Non-pigmented ciliary epithelial cell (primary cell): ENCODE results near the gene ICAM4.
"Not testable (repeated sequence)": the region's sequence is repeated elsewhere in the genome, so short reads cannot be mapped to it uniquely, and the experiment has no call there.

Experiments
- DNase-seq: peaks from one replicate; pipeline ENCODE4 v3.0.0-alpha.2; 2010; ENCODE audit warnings: low read depth

Gene ICAM4

DNA sequence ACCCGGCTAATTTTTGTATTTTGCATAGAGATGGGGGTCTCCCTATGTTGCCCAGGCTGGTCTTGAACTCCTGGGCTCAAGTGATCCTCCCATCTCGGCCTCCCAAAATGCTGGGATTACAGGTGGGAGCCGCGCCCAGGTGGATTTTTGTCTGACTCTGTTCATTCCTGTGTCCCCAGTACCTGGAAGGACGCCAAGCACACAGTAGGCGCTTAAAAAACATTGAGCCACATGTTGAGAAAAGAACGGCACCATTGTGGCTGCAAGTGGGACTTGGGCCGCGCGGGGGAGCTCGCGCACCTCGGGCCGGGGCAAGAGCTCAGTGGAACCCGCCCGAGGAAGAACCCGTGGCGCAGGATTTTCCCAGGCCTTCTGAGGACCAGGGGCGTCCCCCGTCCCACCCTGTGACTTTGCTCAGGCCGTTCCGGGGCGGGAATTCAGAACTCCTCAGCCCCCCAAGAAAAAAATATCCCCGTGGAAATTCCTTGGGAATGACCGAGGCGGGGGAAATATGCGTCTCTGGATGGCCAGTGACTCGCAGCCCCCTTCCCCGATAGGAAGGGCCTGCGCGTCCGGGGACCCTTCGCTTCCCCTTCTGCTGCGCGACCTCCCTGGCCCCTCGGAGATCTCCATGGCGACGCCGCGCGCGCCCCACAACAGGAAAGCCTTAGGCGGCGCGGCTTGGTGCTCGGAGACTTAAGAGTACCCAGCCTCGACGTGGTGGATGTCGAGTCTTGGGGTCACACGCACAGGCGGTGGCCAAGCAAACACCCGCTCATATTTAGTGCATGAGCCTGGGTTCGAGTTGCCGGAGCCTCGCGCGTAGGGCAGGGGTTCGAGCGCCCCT is 17.2 kb upstream of the ICAM4 start:
- DNase-seq = no peak

DNA sequence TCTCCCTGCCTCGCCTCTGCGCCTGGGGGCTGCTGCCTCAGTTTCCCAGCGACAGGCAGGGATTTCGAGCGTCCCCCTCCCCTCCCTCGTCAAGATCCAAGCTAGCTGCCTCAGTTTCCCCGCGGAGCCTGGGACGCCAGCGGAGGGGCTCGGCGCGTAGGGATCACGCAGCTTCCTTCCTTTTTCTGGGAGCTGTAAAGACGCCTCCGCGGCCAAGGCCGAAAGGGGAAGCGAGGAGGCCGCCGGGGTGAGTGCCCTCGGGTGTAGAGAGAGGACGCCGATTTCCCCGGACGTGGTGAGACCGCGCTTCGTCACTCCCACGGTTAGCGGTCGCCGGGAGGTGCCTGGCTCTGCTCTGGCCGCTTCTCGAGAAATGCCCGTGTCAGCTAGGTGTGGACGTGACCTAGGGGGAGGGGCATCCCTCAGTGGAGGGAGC is 16.6 kb upstream of the ICAM4 start:
- no peak for DNase-seq

DNA sequence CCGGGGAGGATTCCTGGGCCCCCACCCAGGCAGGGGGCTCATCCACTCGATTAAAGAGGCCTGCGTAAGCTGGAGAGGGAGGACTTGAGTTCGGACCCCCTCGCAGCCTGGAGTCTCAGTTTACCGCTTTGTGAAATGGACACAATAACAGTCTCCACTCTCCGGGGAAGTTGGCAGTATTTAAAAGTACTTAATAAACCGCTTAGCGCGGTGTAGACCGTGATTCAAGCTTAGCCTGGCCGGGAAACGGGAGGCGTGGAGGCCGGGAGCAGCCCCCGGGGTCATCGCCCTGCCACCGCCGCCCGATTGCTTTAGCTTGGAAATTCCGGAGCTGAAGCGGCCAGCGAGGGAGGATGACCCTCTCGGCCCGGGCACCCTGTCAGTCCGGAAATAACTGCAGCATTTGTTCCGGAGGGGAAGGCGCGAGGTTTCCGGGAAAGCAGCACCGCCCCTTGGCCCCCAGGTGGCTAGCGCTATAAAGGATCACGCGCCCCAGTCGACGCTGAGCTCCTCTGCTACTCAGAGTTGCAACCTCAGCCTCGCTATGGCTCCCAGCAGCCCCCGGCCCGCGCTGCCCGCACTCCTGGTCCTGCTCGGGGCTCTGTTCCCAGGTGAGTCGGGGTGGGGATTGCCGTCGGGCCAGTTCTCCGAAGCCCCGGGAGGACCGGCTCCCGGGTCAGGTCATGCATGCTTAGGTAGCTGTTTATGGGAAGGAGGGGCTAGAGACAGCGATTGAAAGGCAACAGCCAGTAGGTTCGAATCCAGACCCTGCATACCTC is 15.9 kb upstream of the ICAM4 start, which contains the start of gene ICAM1:
ICAM1 (plus strand) TSS at position 505 of the 779 bp plus-strand sequence; CDS start at position 545, 40 bp downstream.
- DNase-seq = no peak

DNA sequence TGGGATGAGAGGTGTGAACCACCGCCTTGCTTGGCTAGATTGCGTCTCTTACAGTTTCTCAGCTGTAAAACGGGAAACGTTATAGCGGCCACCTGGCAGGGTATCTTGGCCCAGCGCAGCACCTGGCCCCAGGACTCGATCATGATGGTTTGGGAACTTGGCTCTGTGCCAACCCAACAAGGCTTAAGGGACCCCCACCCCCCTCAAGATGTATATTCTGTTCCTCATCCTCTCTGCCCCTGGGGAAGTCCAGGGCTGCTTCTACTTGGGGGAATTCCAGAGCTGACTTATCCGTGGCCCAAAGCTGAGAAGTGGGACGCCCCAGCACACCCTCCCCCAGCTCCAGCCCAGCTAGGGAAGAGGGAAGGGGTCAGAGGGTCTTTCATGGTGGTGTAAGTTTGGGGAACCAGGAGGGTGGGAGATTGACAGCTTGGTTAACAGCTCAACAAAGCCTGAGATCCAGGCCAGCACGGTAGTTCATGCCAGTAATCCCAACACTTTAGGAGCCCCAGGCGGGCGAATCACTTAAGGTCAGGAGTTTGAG is 15.1 kb upstream of the ICAM4 start:
- DNase-seq = no peak

DNA sequence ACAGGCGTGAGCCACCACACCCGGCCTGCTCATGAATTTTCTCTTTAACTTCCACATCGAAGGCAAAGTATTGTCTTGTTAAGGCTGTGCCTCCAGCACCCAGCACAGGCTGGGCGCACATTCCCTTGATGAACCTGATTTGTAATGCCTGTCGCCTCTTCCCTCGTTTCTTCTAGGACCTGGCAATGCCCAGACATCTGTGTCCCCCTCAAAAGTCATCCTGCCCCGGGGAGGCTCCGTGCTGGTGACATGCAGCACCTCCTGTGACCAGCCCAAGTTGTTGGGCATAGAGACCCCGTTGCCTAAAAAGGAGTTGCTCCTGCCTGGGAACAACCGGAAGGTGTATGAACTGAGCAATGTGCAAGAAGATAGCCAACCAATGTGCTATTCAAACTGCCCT is 12.2 kb upstream of the ICAM4 start:
- DNase-seq = no peak

DNA sequence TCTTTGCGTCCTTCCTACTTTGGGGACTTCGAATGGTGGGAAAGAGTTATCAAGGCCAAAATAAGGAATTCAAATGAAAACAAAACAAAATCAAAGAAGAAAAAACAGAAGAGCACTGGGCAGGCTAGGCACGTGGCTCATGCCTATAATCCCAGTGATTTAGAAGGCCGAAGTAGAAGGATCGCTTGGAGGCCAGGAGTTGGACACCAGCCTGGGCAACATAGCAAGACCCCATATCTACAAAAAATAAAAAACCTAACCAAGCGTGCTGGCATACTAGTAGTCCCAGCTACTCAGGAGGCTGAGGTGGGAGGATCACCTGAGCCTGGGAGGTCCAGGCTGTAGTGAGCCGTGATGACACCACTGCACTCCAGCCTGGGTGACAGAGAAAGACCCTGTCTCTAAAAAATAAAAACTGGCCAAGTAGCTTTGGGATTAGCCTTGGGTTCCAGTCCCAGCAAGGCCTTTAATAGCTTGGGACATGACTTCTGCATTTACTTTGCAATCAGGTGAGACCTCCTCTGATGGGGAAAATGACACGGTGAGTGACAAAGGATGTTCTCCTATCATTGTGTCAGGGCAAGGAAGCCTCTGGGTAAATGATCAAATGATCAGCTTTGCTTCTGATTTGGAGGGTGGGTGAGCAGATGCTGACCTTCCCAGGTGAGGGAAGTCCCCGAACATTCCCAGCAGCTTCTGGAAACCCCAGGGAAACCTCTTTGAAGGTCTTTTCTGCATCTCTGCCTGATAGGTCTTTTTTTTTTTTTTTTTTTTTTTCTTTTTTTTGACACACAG is 8.8 kb upstream of the ICAM4 start:
- DNase-seq = no peak

DNA sequence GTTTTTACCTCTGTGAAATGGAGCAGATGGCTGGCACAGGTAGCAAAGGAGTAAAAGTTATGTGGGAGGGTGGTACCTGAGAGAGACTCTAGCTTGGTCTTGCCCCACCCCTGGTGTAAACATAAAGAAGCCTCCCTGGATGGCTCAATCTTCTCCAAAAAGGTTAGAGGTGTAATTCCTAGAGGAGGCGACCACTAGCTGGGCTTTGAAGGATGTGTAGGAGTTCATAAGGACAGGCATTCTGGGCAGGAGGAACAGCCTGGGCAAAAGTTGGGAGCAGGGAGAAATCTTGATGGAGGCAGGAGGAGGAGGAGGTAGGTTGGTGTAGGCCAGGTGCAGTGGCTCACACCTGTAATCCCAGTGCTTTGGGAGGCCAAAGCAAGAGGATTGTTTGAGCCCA is 7.8 kb upstream of the ICAM4 start:
- DNase-seq = no peak

DNA sequence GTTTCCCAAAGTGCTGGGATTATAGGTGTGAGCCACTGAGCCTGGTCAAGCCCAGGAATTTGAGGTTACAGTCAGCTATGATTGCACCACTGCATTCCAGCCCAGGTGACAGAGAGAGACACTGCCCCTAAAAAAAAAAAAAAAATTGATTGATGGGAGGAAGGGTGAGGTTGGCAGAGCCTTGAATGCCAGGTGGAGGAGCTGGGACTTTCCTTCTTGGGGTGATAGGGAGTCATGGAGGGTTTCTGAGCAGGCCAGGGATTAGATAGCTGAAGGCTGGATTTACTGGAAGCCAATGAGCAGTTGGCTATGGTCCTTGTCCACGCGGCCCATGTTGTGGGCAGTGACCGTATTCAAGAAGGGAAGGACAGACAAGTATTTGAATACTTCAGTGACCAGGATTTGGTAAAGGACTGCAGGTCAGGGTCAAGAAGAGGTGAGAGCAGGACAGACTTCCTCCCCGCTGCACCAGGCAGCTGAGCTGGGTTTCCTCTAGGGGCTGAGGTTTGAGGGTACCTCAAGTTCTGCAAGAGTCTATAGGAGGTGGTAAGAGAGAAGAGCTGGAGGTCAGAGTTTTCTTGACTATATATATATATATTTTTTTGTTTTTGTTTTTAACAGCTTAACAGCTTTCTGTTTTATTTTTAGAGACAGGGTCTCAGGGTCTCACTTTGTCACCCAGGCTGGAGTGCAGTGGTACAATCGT is 6.9 kb upstream of the ICAM4 start:
- DNase-seq = no peak

DNA sequence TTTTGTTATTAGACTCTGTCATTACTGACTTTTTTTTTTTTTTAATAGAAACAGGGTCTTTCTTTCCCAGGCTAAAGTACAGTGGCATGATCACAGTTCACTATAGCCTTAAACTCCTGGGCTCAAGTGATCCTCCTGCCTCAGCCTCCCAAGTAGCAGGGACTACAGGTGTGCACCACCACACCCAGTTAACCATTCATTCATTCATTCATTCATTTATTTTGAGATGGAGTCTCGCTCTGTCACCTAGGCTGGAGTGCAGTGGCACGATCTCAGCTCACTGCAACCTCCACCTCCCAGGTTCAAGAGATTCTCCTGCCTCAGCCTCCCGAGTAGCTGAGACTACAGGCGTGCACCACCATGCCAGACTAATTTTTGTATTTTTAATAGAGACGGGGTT is 4.7 kb upstream of the ICAM4 start:
- not testable (repeated sequence) for DNase-seq

DNA sequence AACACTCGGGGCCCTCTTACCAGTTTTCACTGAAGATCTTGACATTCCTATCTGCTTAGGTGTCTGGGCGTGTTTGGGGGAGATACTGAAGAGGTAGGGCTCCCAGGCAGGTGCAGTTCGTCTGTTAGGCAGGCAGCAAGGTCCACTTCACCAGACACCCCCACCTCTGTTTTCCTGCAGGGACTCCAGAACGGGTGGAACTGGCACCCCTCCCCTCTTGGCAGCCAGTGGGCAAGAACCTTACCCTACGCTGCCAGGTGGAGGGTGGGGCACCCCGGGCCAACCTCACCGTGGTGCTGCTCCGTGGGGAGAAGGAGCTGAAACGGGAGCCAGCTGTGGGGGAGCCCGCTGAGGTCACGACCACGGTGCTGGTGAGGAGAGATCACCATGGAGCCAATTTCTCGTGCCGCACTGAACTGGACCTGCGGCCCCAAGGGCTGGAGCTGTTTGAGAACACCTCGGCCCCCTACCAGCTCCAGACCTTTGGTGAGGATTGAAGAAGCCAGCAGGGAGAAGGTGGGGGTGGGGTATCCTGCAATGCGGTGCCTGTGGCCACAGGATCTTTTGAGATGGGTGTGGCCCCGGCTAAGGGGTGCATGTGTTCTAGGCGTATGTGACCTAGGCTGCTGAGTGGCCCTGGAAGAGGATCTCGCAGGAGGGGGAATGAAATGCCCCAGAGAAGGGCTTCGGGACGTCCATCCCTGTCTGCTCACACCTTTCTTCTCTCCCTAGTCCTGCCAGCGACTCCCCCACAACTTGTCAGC is 3.3 kb upstream of the ICAM4 start:
- no peak for DNase-seq

DNA sequence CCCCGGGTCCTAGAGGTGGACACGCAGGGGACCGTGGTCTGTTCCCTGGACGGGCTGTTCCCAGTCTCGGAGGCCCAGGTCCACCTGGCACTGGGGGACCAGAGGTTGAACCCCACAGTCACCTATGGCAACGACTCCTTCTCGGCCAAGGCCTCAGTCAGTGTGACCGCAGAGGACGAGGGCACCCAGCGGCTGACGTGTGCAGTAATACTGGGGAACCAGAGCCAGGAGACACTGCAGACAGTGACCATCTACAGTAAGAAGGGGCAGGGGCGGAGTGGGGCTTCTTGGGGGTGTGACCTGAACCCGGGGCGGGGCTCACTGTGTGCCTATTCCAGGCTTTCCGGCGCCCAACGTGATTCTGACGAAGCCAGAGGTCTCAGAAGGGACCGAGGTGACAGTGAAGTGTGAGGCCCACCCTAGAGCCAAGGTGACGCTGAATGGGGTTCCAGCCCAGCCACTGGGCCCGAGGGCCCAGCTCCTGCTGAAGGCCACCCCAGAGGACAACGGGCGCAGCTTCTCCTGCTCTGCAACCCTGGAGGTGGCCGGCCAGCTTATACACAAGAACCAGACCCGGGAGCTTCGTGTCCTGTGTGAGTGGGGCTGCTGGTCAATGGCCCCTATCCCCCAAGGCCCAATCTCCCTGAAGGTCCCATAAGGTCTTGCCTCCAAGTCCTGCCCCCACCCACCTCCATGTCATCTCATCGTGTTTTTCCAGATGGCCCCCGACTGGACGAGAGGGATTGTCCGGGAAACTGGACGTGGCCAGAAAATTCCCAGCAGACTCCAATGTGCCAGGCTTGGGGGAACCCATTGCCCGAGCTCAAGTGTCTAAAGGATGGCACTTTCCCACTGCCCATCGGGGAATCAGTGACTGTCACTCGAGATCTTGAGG is 2.4 kb upstream of the ICAM4 start:
- no peak for DNase-seq

DNA sequence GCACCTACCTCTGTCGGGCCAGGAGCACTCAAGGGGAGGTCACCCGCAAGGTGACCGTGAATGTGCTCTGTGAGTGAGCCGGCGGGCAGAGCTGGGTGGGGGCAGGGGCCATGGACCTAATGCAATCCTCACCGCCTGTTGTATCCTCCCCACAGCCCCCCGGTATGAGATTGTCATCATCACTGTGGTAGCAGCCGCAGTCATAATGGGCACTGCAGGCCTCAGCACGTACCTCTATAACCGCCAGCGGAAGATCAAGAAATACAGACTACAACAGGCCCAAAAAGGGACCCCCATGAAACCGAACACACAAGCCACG is 1.8 kb upstream of the ICAM4 start:
- no peak for DNase-seq

DNA sequence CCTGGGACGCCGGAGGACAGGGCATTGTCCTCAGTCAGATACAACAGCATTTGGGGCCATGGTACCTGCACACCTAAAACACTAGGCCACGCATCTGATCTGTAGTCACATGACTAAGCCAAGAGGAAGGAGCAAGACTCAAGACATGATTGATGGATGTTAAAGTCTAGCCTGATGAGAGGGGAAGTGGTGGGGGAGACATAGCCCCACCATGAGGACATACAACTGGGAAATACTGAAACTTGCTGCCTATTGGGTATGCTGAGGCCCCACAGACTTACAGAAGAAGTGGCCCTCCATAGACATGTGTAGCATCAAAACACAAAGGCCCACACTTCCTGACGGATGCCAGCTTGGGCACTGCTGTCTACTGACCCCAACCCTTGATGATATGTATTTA is 1.4 kb upstream of the ICAM4 start:
- no peak for DNase-seq

DNA sequence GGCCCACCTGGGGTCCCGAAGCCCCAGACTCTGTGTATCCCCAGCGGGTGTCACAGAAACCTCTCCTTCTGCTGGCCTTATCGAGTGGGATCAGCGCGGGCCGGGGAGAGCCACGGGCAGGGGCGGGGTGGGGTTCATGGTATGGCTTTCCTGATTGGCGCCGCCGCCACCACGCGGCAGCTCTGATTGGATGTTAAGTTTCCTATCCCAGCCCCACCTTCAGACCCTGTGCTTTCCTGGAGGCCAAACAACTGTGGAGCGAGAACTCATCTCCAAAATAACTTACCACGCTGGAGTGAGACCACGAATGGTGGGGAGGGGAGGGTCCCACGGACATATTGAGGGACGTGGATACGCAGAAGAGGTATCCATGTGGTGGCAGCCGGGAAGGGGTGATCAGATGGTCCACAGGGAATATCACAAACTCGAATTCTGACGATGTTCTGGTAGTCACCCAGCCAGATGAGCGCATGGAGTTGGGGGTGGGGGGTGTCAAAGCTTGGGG is 2.0 kb downstream of the ICAM4 start:
- DNase-seq = no peak

DNA sequence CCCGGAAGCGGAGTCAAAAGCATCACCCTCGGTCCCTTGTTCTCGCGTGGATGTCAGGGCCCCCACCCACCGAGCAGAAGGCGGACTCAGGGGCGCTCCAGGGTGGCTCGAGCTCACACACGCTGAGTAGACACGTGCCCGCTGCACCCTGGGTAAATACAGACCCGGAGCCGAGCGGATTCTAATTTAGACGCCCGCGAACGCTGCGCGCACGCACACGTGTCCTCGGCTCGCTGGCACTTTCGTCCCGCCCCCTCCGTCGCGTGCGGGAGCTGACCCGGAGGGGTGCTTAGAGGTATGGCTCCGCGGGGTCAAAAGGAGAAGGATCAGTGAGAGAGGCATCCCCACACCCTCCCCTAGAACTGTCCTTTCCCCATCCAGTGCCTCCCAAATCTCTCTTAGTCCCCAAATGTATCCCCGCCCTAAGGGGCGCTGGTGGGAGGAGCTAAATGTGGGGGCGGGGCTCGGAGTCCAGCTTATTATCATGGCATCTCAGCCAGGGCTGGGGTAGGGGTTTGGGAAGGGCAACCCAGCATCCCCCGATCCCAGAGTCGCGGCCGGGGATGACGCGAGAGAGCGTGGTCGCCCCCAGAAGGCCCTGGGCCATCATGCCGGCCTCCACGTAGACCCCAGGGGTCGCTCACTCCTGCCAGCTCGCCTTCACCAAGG is 2.5 kb downstream of the ICAM4 start:
- no peak for DNase-seq

DNA sequence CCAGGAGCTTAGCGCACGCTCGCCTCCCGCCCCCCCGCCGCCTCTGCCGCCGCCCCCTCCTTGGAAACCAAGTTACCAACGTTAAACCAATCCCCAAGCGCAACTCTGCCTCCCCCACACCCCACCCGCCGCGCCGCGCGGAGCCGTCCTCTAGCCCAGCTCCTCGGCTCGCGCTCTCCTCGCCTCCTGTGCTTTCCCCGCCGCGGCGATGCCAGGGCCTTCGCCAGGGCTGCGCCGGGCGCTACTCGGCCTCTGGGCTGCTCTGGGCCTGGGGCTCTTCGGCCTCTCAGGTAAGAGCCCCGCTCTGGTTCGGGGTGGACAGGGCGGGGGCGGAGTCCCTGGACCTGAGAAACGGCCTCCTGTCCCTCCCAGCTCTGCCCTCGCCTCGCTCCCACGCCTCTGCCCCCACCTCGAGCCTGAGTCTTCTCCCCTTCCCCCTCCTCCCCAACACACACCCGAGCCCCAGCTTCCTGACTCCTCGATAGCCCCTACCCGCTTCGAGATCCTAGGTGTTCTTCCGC is 3.1 kb downstream of the ICAM4 start, which contains the start of gene ICAM5:
ICAM5 (plus strand) TSS at position 117 of the 521 bp plus-strand sequence; CDS start at position 209, 92 bp downstream.
- DNase-seq = no peak

DNA sequence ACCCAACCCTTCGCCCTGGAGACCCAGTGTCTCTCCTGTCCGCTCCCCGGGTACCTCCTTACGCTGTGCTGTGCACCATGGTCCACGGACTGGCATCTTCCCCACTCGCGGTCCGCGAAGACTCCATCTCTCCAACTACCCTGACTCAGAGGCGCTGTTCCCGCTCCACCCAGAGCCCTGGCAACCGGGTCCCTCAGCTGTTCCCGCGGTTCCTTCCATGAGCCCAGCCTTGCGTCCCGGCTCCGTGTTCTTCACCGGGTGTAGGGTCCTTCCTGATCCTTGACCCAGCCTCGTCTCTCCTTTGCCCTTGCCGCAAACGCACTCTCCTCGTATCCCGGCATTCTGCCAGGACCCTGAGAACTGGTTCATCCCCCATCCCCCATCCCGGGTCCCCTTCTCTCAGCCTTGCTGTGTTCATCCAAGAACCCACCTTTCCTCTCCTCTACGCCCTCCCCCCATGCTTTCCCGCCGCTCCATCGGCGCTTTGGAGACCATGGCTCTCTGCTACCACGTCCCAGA is 3.7 kb downstream of the ICAM4 start:
- DNase-seq = no peak

DNA sequence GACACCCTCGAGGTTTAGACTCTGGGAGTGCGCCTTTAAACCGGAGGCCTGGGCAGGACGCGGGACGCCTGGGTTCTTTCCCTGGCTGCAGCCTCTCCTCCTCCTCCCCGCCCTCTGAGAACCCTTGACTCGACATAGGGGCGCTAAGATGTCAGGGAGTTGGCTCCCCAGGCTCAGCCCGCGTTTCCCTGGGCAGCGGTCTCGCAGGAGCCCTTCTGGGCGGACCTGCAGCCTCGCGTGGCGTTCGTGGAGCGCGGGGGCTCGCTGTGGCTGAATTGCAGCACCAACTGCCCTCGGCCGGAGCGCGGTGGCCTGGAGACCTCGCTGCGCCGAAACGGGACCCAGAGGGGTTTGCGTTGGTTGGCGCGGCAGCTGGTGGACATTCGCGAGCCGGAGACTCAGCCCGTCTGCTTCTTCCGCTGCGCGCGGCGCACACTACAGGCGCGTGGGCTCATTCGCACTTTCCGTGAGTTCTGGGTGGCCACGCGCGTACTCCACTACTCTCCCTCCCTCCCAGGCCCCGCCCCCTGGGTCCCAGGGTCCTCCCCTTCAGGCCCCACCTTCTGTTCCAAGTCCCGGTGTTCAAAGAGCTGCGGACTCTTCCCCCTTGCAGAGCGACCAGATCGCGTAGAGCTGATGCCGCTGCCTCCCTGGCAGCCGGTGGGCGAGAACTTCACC is 4.3 kb downstream of the ICAM4 start:
- no peak for DNase-seq
